ENCODE data around the gene ZFYVE27. TPM values are rescaled to one million over a fixed set of nuclear protein-coding genes. Genes with fewer than 3 reads are reported as not detected.

The ZFYVE27 gene
- total and polyA plus RNA-seq, 10 of the 15 experiments (the other 5 are each of a cell fraction or from before 2014, with no cell fraction given) = 1.1 to 28.9 (median 21.4) TPM

- FAIRE-seq (no peak), DNase-seq (ENCODE audit: low read depth, low spot score) (no peak), ATAC-seq (no peak)
- no TSS peak for BruUV-seq (replicated peaks)
- ChIA-PET SMC1A (ENCODE audit: uncharacterized antibody, unreplicated experiment) (interaction anchor here (2.5 to 4.5 kb wide), 4 partner anchors 24 to 57 kb away, joined by 7 to 28 read pairs (median 20); partner anchors contain the start of gene AVPI1), POLR2A (interaction anchor here (0.6 to 0.7 kb wide), 2 partner anchors 28 to 388 kb away, joined by 3 to 5 read pairs; no protein-coding TSS in a partner anchor), RAD21 (ENCODE audit: unreplicated experiment) (interaction anchor here (0.7 to 2.6 kb wide), 6 partner anchors 21 to 57 kb away, joined by 3 to 10 read pairs (median 7); partner anchors contain the start of gene AVPI1), CTCF (interaction anchor here (1.3 to 21.5 kb wide), 9 partner anchors 9 to 55 kb away, joined by 3 to 416 read pairs (median 7); partner anchors contain the start of genes AVPI1 and MARVELD1)
- in situ Hi-C loops (cut with MboI) = loop anchor here (5.0 kb wide), 1 partner anchor 56 kb away; no protein-coding TSS in a partner anchor
- Histone ChIP-seq H2AFZ (ENCODE audit: control insufficient read depth, low read depth, low read length) (no peak overlapping the region), H3K9ac (ENCODE audit: control insufficient read depth, insufficient read depth, low read length) (no peak overlapping the region), H3K27ac (ENCODE audit: control insufficient read depth, insufficient read depth) (no peak overlapping the region), H3K9me3 (replicated peaks; ENCODE audit: control insufficient read depth, insufficient read depth, low read length) (no peaks in the 10 kb centered on the region; the same call in 2 of the 3 replicates), H3K4me3 (no peak overlapping the region), H3K27me3 (replicated peaks in 1 of 2; ENCODE audit: control insufficient read depth in 2 of 2, insufficient read depth in 2 of 2, low read length in 1 of 2) (no peaks in the 10 kb centered on the region), H3K4me1 (ENCODE audit: control insufficient read depth, insufficient read depth, low read length) (peaks cover 6% of the 10 kb centered on the region), H3K79me2 (ENCODE audit: control insufficient read depth, insufficient read depth, low read length) (peaks cover 14% of the 10 kb centered on the region), H3K4me2 (ENCODE audit: control insufficient read depth, insufficient read depth) (no peak overlapping the region), H3K36me3 (ENCODE audit: control insufficient read depth in 2 of 2, insufficient read depth in 2 of 2, low read length in 1 of 2) (no peaks in the 10 kb centered on the region; a peak in 1 of 4 replicates), H4K20me1 (ENCODE audit: control insufficient read depth, insufficient read depth) (no peaks in the 10 kb centered on the region)
- intact Hi-C loops (cut with micrococcal nuclease; ENCODE audit: unreplicated experiment) = no loop called here
- no peak for TF ChIP-seq BACH1 (IDR thresholded peaks at IDR 0.05; ENCODE audit: borderline replicate concordance)
- no peak for TF ChIP-seq POLR2AphosphoS5 (IDR thresholded peaks at IDR 0.05; ENCODE audit: low read length)
- TF ChIP-seq NR2C1 (IDR thresholded peaks at IDR 0.05) = no peak
- no peak for TF ChIP-seq WRNIP1 (IDR thresholded peaks at IDR 0.05; ENCODE audit: borderline replicate concordance, low read depth, low read length)
- TF ChIP-seq LARP7 (IDR thresholded peaks at IDR 0.05) = no peak
- no peak for TF ChIP-seq FOS (IDR thresholded peaks at IDR 0.05; ENCODE audit: borderline replicate concordance, extremely low read depth, insufficient read length)
- TF ChIP-seq EGR1 (IDR thresholded peaks at IDR 0.05; ENCODE audit: borderline replicate concordance in 1 of 2, low read depth in 2 of 2, low read length in 2 of 2) = no peak
- TF ChIP-seq IRF4 (IDR thresholded peaks at IDR 0.05; ENCODE audit: low read depth, low read length) = no peak
- no peak for TF ChIP-seq ESRRA (IDR thresholded peaks at IDR 0.05; ENCODE audit: low read length)
- TF ChIP-seq PBX3 (IDR thresholded peaks at IDR 0.05; ENCODE audit: insufficient replicate concordance, low read depth, low read length) = no peak
- no peak for TF ChIP-seq E2F4 (IDR thresholded peaks at IDR 0.05; ENCODE audit: low read depth, low read length)
- no peak for TF ChIP-seq ZZZ3 (IDR thresholded peaks at IDR 0.05; ENCODE audit: control insufficient read depth, insufficient read length, low read depth)
- no peak for TF ChIP-seq BRCA1 (IDR thresholded peaks at IDR 0.05; ENCODE audit: low read depth, low read length)
- 47% methylated on average over 4 of the region's 5 CpGs for whole genome bisulfite sequencing (ENCODE audit: insufficient coverage, insufficient replicate concordance, low lambda C conversion rate, missing lambda C conversion rate)
Observed at GRCh38 chr10:97733256-97733655, 3.7 kb upstream of the ZFYVE27 start.
